K562 (cell line): ENCODE results near the gene C4orf17. TPM values are rescaled to one million over a fixed set of nuclear protein-coding genes. Genes with fewer than 3 reads are reported as not detected.

ENCODE experiments used
- ATAC-seq: fragments of 200-7000 bp; cut with Tn5 transposase; 3 replicates; pipeline ENCODE4 v1.9.1; 2020; ENCODE audit warnings: moderate library complexity
- BruUV-seq: library from RNA; stranded (reverse); fragments of 400-500 nt; replicated peaks from 2 replicates; lab custom pipeline; 2021; lab: Mats Ljungman, UMichigan
- CTCF ChIA-PET: fragments of 300-600 bp; formaldehyde crosslinking; extraction: SDS; loops from one replicate; lab custom pipeline; 2021; ENCODE audit warnings: low intra/inter-chr PET ratio; lab: Yijun Ruan, JAX
- POLR2A ChIA-PET: fragments of 300-600, 350-650 bp; sonication (Branson Sonifier 250); formaldehyde crosslinking; extraction: SDS; loops from one replicate; lab custom pipeline; 2021; ENCODE audit warnings: antibody characterized with exemption, inconsistent platforms; lab: Yijun Ruan, JAX
- DNase-seq, 4 experiments: peaks; one replicate each; pipeline versions ENCODE4 v3.0.0 to v3.0.0-alpha.2; 2011 to 2018; ENCODE audit warnings: low spot score in 3 of 4, mixed read lengths in 3 of 4; ENCODE audit errors: extremely low read depth in 1 of 4
- FAIRE-seq: peaks from 2 replicates; lab custom pipeline; 2011; peaks lifted over from hg19 to GRCh38; lab: Jason Lieb, UNC
- H2AFZ ChIP-seq: 2 replicates; pipeline ENCODE4 v1.6.0; 2011; ENCODE audit warnings: low read depth, low read length, control low read depth, inconsistent platforms
- H3K27ac ChIP-seq: fragments of 200-600 bp; 3 replicates; pipeline ENCODE4 v1.8.0; 2011; ENCODE audit warnings: low read depth, mild to moderate bottlenecking, control low read depth, inconsistent platforms, low read length, moderate library complexity, mixed read lengths; ENCODE audit errors: extremely low read depth
- H3K27me3 ChIP-seq, 2 experiments: fragments of 300-600 bp in 1 of 2; 2 replicates in 1 of 2; 3 replicates in 1 of 2; pipeline versions ENCODE4 v1.6.0 to v1.8.0; 2011; ENCODE audit warnings: inconsistent platforms in 2 of 2, low read length in 2 of 2, mild to moderate bottlenecking in 1 of 2, mixed read lengths in 1 of 2, moderate library complexity in 1 of 2; ENCODE audit not compliant: control insufficient read depth in 2 of 2, insufficient read depth in 2 of 2
- H3K36me3 ChIP-seq: fragments of 300-600 bp; 3 replicates; pipeline ENCODE4 v1.8.0; 2011; ENCODE audit warnings: mild to moderate bottlenecking, low read length, inconsistent platforms; ENCODE audit not compliant: control insufficient read depth, insufficient read depth
- H3K4me1 ChIP-seq, 2 experiments: fragments of 200-600 bp in 1 of 2; replicated peaks in 1 of 2; 2 replicates in 1 of 2; 3 replicates in 1 of 2; pipeline versions ENCODE4 v1.5.1 to v1.8.0; 2011; ENCODE audit warnings: inconsistent platforms in 2 of 2, low read length in 2 of 2, mild to moderate bottlenecking in 1 of 2, mixed read lengths in 1 of 2, moderate library complexity in 1 of 2; ENCODE audit not compliant: control insufficient read depth in 2 of 2, insufficient read depth in 2 of 2
- H3K4me2 ChIP-seq: 2 replicates; pipeline ENCODE4 v1.6.1; 2011; ENCODE audit warnings: low read length, control low read depth, inconsistent platforms, mixed read lengths; ENCODE audit not compliant: insufficient read depth
- H3K4me3 ChIP-seq: fragments of 200-600 bp; sonication (generic), shearing (Covaris generic); 2 replicates; pipeline ENCODE4 v1.5.1; 2016; ENCODE audit warnings: control low read depth, inconsistent platforms
- H3K79me2 ChIP-seq: fragments of 200-600 bp; 3 replicates; pipeline ENCODE4 v1.8.0; 2011; ENCODE audit warnings: low read length, inconsistent platforms; ENCODE audit not compliant: control insufficient read depth, insufficient read depth
- H3K9ac ChIP-seq, 2 experiments: 2 replicates each; pipeline versions ENCODE4 v1.6.0 to v1.6.1; 2011; ENCODE audit warnings: low read depth in 2 of 2, low read length in 2 of 2, control low read depth in 1 of 2, inconsistent platforms in 1 of 2, mild to moderate bottlenecking in 1 of 2, mixed read lengths in 1 of 2; ENCODE audit not compliant: insufficient read depth in 1 of 2
- H3K9me1 ChIP-seq: one replicate; pipeline ENCODE4 v1.6.0; 2011; ENCODE audit warnings: inconsistent platforms, mild to moderate bottlenecking, low read length, moderate library complexity; ENCODE audit not compliant: control insufficient read depth, insufficient read depth
- H3K9me3 ChIP-seq: replicated peaks from 2 replicates; pipeline ENCODE4 v1.5.1; 2011; ENCODE audit warnings: low read depth, low read length, inconsistent platforms; ENCODE audit not compliant: control insufficient read depth, insufficient read depth
- H4K20me1 ChIP-seq: replicated peaks from 2 replicates; pipeline ENCODE4 v1.6.1; 2011; ENCODE audit warnings: low read length, inconsistent platforms, mixed read lengths; ENCODE audit not compliant: control insufficient read depth, insufficient read depth
- ARID1B ChIP-seq: fragments of 450-650 bp; IDR thresholded peaks from 2 replicates; pipeline ENCODE4 v1.6.1; 2016; ENCODE audit warnings: antibody characterized with exemption, mild to moderate bottlenecking, inconsistent platforms
- C11orf30 ChIP-seq: fragments of 450-650 bp; IDR thresholded peaks from 2 replicates; pipeline ENCODE4 v1.6.1; 2016; ENCODE audit warnings: low read depth, mild to moderate bottlenecking
- CREB3 ChIP-seq: fragments of 450-650 bp; conservative IDR thresholded peaks from 2 replicates; pipeline ENCODE4 v1.6.1; 2016; ENCODE audit warnings: missing genetic modification characterization, low read depth, mild to moderate bottlenecking, missing compliant biosample characterization, moderate library complexity
- CREB3L1 ChIP-seq: fragments of 450-650 bp; IDR thresholded peaks from 2 replicates; pipeline ENCODE4 v1.6.1; 2014; ENCODE audit warnings: low read depth, mild to moderate bottlenecking, moderate library complexity, borderline replicate concordance
- EP400 ChIP-seq: fragments of 450-650 bp; IDR thresholded peaks from 2 replicates; pipeline ENCODE4 v1.6.1; 2017; ENCODE audit warnings: antibody characterized with exemption, mild to moderate bottlenecking, moderate library complexity
- HDAC6 ChIP-seq: IDR thresholded peaks from 2 replicates; pipeline ENCODE4 v1.6.1; 2012; ENCODE audit warnings: low read depth, mild to moderate bottlenecking, control low read depth, inconsistent platforms, low read length, moderate library complexity
- LEF1 ChIP-seq: fragments of 450-650 bp; IDR thresholded peaks from 2 replicates; pipeline ENCODE4 v1.6.1; 2016; ENCODE audit warnings: mild to moderate bottlenecking
- MTA1 ChIP-seq: fragments of 450-650 bp; IDR thresholded peaks from 2 replicates; pipeline ENCODE4 v1.6.1; 2017; ENCODE audit warnings: borderline replicate concordance
- OTX1 ChIP-seq: fragments of 450-650 bp; formaldehyde crosslinking; IDR thresholded peaks from 2 replicates; pipeline ENCODE4 v1.4.0; 2022; ENCODE audit warnings: mild to moderate bottlenecking
- RNF2 ChIP-seq: sonication (generic); IDR thresholded peaks from 2 replicates; pipeline ENCODE4 v1.6.1; 2016
- RNF219 ChIP-seq: fragments of 250-450 bp; sonication (Bioruptor Pico); IDR thresholded peaks from 2 replicates; pipeline ENCODE4 v1.5.0; 2022; ENCODE audit warnings: mild to moderate bottlenecking
- TAF15 ChIP-seq: fragments of 200-400 bp; formaldehyde crosslinking; IDR thresholded peaks from 2 replicates; pipeline ENCODE4 v1.6.1; 2017; ENCODE audit warnings: mild to moderate bottlenecking, low read depth, low read length, moderate library complexity
- TGIF2 ChIP-seq: sonication (generic); formaldehyde crosslinking; IDR thresholded peaks from 2 replicates; pipeline ENCODE4 v1.8.1; 2022; ENCODE audit warnings: mild to moderate bottlenecking, missing genetic modification reagents, moderate library complexity
- THAP7 ChIP-seq: fragments of 250-450 bp; sonication (Bioruptor Pico); IDR thresholded peaks from 2 replicates; pipeline ENCODE4 v1.5.0; 2021
- WHSC1 ChIP-seq: IDR thresholded peaks from one replicate; pipeline ENCODE4 v1.6.1; 2012; ENCODE audit warnings: low read length, control low read depth, inconsistent platforms
- ZNF282 ChIP-seq: sonication (generic); formaldehyde crosslinking; IDR thresholded peaks from 2 replicates; pipeline ENCODE4 v1.8.1; 2023; ENCODE audit warnings: missing genetic modification reagents
- ZNF347 ChIP-seq: fragments of 450-650 bp; formaldehyde crosslinking; IDR thresholded peaks from 2 replicates; pipeline ENCODE4 v1.4.0; 2020; ENCODE audit warnings: low read depth, mild to moderate bottlenecking, moderate library complexity
- ZNF589 ChIP-seq: fragments of 200-800 bp; sonication (Bioruptor generic); IDR thresholded peaks from 2 replicates; pipeline ENCODE4 v1.6.1; 2016; ENCODE audit warnings: low read depth, missing genetic modification characterization, missing compliant biosample characterization
- ZNF76 ChIP-seq: fragments of 250-450 bp; sonication (Bioruptor Pico); IDR thresholded peaks from 2 replicates; pipeline ENCODE4 v1.4.0; 2020; ENCODE audit warnings: mild to moderate bottlenecking, moderate library complexity, borderline replicate concordance
- WGBS: fragments of 100-300 bp; shearing (Covaris generic); methylation state at CpG from one replicate; pipeline ENCODE4 v1.1.6; 2016; ENCODE audit warnings: low coverage, mixed read lengths; ENCODE audit not compliant: insufficient coverage; ENCODE audit errors: missing lambda C conversion rate; 5-methylcytosine and 5-hydroxymethylcytosine counted together
- in situ Hi-C: fragments of 300-500 bp; cut with MboI; formaldehyde crosslinking; loops from 4 replicates; pipeline ENCODE4 v1.15.0; 2018; ENCODE audit warnings: inconsistent platforms, mixed read lengths
- intact Hi-C: fragments of 100-400 bp; cut with micrococcal nuclease; formaldehyde crosslinking; loops from 2 replicates; pipeline ENCODE4 v1.14.2; 2022
- polyA plus RNA-seq, 8 experiments: library from polyadenylated mRNA; depleted of rRNA in 4 of 8; stranded (reverse) in 5 of 8; unstranded in 3 of 8; fragments of >200 nt; fragmentation: Nextera tagmentation in 2 of 8; fragmentation: Illumina TruSeq in 1 of 8; extraction: Ambion mirVana in 2 of 8; extraction: Trizol in 1 of 8; gene quantifications; 2 replicates each; pipeline versions ENCODE4 v1.2.1 to v1.2.3, GENCODE V29; 2011 to 2014; ENCODE audit warnings: inconsistent platforms in 1 of 8, missing spikeins in 1 of 8
- total RNA-seq, 7 experiments: library from RNA; depleted of rRNA in 6 of 7; stranded (reverse); fragments of >200 nt in 6 of 7; fragmentation: Illumina TruSeq in 2 of 7; extraction: Trizol in 2 of 7; gene quantifications; 2 replicates each; pipeline versions ENCODE4 v1.2.1 to v1.2.3, GENCODE V29; 2011 to 2021; ENCODE audit warnings: low replicate concordance in 1 of 7

The C4orf17 gene
- total and polyA plus RNA-seq, 9 of the 15 experiments (the other 6 are each of a cell fraction or from before 2014, with no cell fraction given): not detected

- no peak for TF ChIP-seq CREB3L1
- TF ChIP-seq HDAC6: no peak
- TF ChIP-seq WHSC1: no peak
- TF ChIP-seq CREB3 (tag): no peak
- TF ChIP-seq, all 486 proteins: peak for 0
Observed at GRCh38 chr4:99467887-99468286, 42.9 kb upstream of the C4orf17 start (continued).

GRCh38 chr4:99468889-99469288 is 41.9 kb upstream of the C4orf17 start:
- ATAC-seq (no peak), DNase-seq (no peak), FAIRE-seq (no peak)
- no peak overlapping the region for H3K4me3 ChIP-seq
- H3K9me1 ChIP-seq: no peaks in the 10 kb centered on the region
- no peaks in the 10 kb centered on the region for H3K4me1 ChIP-seq
- no peaks in the 10 kb centered on the region for H3K79me2 ChIP-seq
- H3K27ac ChIP-seq: no peak overlapping the region
- H3K27me3 ChIP-seq: no peaks in the 10 kb centered on the region
- no TSS peak for BruUV-seq
- ChIA-PET CTCF (no interaction called here), POLR2A (no interaction called here)
- H4K20me1 ChIP-seq: no peaks in the 10 kb centered on the region
- no peak overlapping the region for H2AFZ ChIP-seq
- WGBS: 0% methylated on average over 1 of the region's 1 CpG
- in situ Hi-C loops (no loop called here), intact Hi-C loops (loop anchor here (10.0 kb wide), 1 partner anchor 534 kb away; no protein-coding TSS in a partner anchor)
- no peak overlapping the region for H3K4me2 ChIP-seq
- no peaks in the 10 kb centered on the region for H3K9me3 ChIP-seq
- no peak overlapping the region for H3K9ac ChIP-seq
- no peaks in the 10 kb centered on the region for H3K36me3 ChIP-seq
- TF ChIP-seq TAF15: no peak
- TF ChIP-seq LEF1: no peak
- no peak for TF ChIP-seq RNF219 (CRISPR knock-in tag)
- TF ChIP-seq ZNF282 (CRISPR knock-in tag): no peak
- no peak for TF ChIP-seq THAP7 (CRISPR knock-in tag)
- no peak for TF ChIP-seq ZNF76 (CRISPR knock-in tag)
- TF ChIP-seq RNF2: no peak
- no peak for TF ChIP-seq MTA1
- TF ChIP-seq OTX1 (CRISPR knock-in tag): no peak
- no peak for TF ChIP-seq EP400
- no peak for TF ChIP-seq ZNF347
- no peak for TF ChIP-seq C11orf30
- no peak for TF ChIP-seq TGIF2
- no peak for TF ChIP-seq ARID1B
- TF ChIP-seq ZNF589 (CRISPR knock-in tag): no peak
